Peyer's patch (tissue), 4 donors: ENCODE results near the gene DNAL1.

Experiments used
- POLR2A ChIP-seq, 2 donors: fragments of 450-650 bp; IDR thresholded peaks; one replicate each; pipeline ENCODE4 v1.5.1; 2017; ENCODE audit warnings: antibody characterized with exemption in 2 of 2, mild to moderate bottlenecking in 2 of 2, moderate library complexity in 2 of 2
- TF ChIP-seq, protein P1 (sequence below), 6 experiments: fragments of 450-650 bp in 4 of 6; fragments of 200-600 bp in 2 of 6; sonication (generic) in 1 of 6; IDR thresholded peaks; one replicate each; pipeline ENCODE4 v1.5.1; 2017 to 2019; ENCODE audit warnings: antibody characterized with exemption in 6 of 6, mild to moderate bottlenecking in 3 of 6, moderate library complexity in 1 of 6

DNA sequence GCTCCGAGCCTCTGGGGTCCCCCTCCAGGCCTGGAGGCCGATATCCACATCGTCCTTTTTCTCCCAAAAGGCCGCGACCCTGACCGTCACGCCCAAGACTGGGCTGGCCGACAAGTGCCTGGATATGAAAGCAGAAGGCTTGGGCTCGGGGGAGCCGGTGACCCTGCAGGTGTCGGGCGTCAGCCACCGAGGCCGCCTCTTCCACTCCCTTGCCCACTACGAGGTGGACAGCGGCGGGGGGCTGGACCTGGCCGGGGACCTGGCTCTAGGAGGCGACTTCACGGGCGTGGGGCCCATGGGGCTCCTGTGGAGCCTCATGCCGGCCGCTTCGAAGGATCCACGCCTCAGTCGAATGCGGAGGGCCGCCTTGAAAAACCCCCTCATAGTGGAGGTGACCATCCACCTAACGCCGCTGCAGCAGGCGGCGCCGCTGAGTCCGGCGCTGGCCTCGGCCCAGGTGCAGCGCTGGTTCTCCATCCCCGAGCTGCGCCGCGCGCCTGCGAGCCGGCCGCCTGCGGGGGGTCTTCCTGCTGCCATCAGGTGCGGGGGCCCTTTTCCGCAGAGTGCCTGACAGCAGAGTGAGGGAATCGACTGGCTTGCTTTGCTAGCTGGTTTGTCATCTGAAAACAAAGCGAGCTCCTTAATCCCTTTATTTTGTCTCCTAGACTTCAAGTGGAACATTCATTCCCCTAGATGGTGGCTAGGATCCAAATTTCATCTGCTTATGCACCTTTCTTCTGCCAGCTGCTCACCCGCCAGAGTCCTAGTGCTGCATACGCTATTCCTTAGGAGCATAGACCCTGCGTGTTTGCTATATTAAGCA, 10.6 kb upstream of the DNAL1 start:
- TF ChIP-seq, protein P1, sequence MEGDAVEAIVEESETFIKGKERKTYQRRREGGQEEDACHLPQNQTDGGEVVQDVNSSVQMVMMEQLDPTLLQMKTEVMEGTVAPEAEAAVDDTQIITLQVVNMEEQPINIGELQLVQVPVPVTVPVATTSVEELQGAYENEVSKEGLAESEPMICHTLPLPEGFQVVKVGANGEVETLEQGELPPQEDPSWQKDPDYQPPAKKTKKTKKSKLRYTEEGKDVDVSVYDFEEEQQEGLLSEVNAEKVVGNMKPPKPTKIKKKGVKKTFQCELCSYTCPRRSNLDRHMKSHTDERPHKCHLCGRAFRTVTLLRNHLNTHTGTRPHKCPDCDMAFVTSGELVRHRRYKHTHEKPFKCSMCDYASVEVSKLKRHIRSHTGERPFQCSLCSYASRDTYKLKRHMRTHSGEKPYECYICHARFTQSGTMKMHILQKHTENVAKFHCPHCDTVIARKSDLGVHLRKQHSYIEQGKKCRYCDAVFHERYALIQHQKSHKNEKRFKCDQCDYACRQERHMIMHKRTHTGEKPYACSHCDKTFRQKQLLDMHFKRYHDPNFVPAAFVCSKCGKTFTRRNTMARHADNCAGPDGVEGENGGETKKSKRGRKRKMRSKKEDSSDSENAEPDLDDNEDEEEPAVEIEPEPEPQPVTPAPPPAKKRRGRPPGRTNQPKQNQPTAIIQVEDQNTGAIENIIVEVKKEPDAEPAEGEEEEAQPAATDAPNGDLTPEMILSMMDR (IDR thresholded peaks at IDR 0.05): peak in 3 of 6 experiments; percentile 20 to 39 (median 27)
- no peak for TF ChIP-seq POLR2A (IDR thresholded peaks at IDR 0.05)
